GM12874 (cell line): ENCODE results near the gene ARHGAP15.

Experiments
- TF ChIP-seq, protein P1 (sequence below): IDR thresholded peaks from 2 replicates; pipeline ENCODE4 v1.5.1; 2011; ENCODE audit warnings: low read depth, mild to moderate bottlenecking, control low read depth, low read length, moderate library complexity; ENCODE audit not compliant: insufficient read depth

Gene ARHGAP15

GRCh38 chr2:143649226-143649740 is 520.1 kb downstream of the ARHGAP15 start:
- TF ChIP-seq, protein P1, sequence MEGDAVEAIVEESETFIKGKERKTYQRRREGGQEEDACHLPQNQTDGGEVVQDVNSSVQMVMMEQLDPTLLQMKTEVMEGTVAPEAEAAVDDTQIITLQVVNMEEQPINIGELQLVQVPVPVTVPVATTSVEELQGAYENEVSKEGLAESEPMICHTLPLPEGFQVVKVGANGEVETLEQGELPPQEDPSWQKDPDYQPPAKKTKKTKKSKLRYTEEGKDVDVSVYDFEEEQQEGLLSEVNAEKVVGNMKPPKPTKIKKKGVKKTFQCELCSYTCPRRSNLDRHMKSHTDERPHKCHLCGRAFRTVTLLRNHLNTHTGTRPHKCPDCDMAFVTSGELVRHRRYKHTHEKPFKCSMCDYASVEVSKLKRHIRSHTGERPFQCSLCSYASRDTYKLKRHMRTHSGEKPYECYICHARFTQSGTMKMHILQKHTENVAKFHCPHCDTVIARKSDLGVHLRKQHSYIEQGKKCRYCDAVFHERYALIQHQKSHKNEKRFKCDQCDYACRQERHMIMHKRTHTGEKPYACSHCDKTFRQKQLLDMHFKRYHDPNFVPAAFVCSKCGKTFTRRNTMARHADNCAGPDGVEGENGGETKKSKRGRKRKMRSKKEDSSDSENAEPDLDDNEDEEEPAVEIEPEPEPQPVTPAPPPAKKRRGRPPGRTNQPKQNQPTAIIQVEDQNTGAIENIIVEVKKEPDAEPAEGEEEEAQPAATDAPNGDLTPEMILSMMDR, result no peak

DNA sequence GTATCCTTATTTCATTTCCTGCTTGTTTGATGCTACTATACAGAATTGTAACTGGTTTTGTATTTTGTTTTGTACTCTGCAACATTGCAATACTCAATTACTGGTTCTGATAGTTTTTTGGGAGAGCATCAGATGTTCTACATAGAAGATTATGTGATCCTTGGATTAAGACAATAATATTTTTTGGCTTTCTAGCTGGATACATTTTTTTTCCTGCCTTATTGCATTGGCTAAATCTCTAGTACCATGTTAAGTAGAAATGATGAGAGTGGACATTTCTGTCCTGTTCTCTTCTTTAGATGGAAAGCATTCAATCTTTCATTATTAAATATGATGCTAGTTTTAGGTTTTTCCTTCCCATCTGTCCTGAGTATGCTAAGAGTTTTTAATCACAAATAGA is 523.5 kb downstream of the ARHGAP15 start:
- TF ChIP-seq, protein P1, result no peak

GRCh38 chr2:143668234-143668633 is 539.0 kb downstream of the ARHGAP15 start:
- TF ChIP-seq, protein P1, result no peak

DNA sequence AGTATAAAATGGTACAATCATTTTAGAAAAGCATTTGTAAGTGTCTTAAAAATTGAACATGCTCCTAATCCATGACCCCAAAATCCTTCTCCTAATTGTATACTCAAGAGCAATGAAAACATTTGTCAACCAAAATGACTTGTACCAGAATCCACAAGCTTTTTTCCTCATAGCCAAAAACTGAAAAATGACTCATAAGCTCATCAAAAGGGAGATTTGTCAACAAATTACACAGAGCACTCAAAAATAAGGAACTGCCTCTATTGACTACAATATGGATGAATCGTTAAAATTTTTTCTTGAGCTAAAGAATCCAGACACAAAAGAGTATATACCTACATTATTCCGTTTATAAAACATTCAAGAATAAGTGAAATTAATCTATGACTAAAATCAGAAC is 544.8 kb downstream of the ARHGAP15 start:
- TF ChIP-seq, protein P1, result no peak

GRCh38 chr2:143675021-143675420 is 545.8 kb downstream of the ARHGAP15 start:
- TF ChIP-seq, protein P1, result no peak

DNA sequence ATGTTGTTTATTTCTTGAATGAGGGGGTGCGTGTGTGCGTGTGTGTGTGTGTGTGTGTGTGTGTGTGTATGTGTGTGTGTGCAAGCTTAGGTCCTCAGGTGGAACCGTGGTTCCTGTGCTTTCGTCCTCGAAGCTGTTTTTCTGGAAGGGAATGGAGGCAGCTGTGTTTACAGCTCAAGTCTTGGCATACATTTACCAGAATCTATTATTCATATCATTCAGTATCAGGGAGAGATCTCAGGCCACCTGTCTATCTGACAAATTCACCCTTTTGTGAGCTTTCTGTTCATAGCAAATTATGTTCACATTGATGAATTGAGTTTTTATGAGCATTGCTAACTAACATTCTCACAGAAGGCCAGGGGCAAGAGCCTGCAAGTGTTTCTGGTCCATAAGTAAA is 550.4 kb downstream of the ARHGAP15 start:
- TF ChIP-seq, protein P1, result no peak

- TF ChIP-seq, protein P1, result no peak
Measured at GRCh38 chr2:143680885-143681405, 551.7 kb downstream of the ARHGAP15 start.
